Measurements from ENCODE around the gene CSGALNACT2. TPM values are rescaled to one million over a fixed set of nuclear protein-coding genes. Genes with fewer than 3 reads are reported as not detected.

The CSGALNACT2 gene
- total RNA-seq, 1 experiment from 2014 or later: 3.6 TPM

- ChIA-PET POLR2A (ENCODE audit: unreplicated experiment) (no interaction called here), CTCF (no interaction called here)
- H3K4me1 ChIP-seq (ENCODE audit: insufficient read depth, low read length): no peaks in the 10 kb centered on the region
- no peak overlapping the region for H3K27ac ChIP-seq (ENCODE audit: low read length)
- no peaks in the 10 kb centered on the region for H3F3A ChIP-seq (ENCODE audit: low read length, unreplicated experiment)
- no peak overlapping the region for H2AFZ ChIP-seq (ENCODE audit: low read length)
- BruUV-seq (replicated peaks): no TSS peak
- no peak overlapping the region for H3K9ac ChIP-seq (ENCODE audit: low read length)
- no peaks in the 10 kb centered on the region for H3K27me3 ChIP-seq (ENCODE audit: low read length)
- H3K79me2 ChIP-seq (ENCODE audit: low read length): no peaks in the 10 kb centered on the region
- H3K4me3 ChIP-seq (ENCODE audit: low read length): no peak overlapping the region
- intact Hi-C loops (cut with micrococcal nuclease): no loop called here
- TF ChIP-seq EZH2phosphoT487 (IDR thresholded peaks at IDR 0.05; ENCODE audit: borderline replicate concordance, low read length): no peak
- no peak for ATAC-seq
- H4K20me1 ChIP-seq (ENCODE audit: low read length): no peaks in the 10 kb centered on the region
- no peak for DNase-seq
- no peaks in the 10 kb centered on the region for H3K9me3 ChIP-seq (ENCODE audit: low read length)
- no peak overlapping the region for H3K4me2 ChIP-seq (ENCODE audit: low read length)
- H3K36me3 ChIP-seq (ENCODE audit: low read depth, low read length): no peaks in the 10 kb centered on the region
- H3K9me2 ChIP-seq (replicated peaks; ENCODE audit: low read length): no peaks in the 10 kb centered on the region
Observed at GRCh38 chr10:43196131-43196980, 58.1 kb downstream of the CSGALNACT2 start.

- no peak overlapping the region for H3K27ac ChIP-seq (ENCODE audit: low read length)
- H3K4me2 ChIP-seq (ENCODE audit: low read length): no peak overlapping the region
- H3K9me2 ChIP-seq (replicated peaks; ENCODE audit: low read length): no peaks in the 10 kb centered on the region
- CTCF ChIA-PET: no interaction called here
- no peak overlapping the region for H3K9ac ChIP-seq (ENCODE audit: low read length)
- H3K9me3 ChIP-seq (ENCODE audit: low read length): no peaks in the 10 kb centered on the region
- ATAC-seq: no peak; the same call in 1 of the 2 replicates
- no peak for DNase-seq
- H2AFZ ChIP-seq (ENCODE audit: low read length): peak overlapping the region; percentile 64; the same call in 1 of the 2 replicates
- H3K36me3 ChIP-seq (ENCODE audit: low read depth, low read length): no peaks in the 10 kb centered on the region
- H3F3A ChIP-seq (ENCODE audit: low read length, unreplicated experiment): no peaks in the 10 kb centered on the region
- POLR2A ChIA-PET (ENCODE audit: unreplicated experiment): no interaction called here
- TF ChIP-seq CTCF (conservative IDR thresholded peaks at IDR 0.05; ENCODE audit: low read depth, low read length) (peak; percentile 24; the same call in 1 of the 2 replicates), EZH2 (IDR thresholded peaks at IDR 0.05; ENCODE audit: low read length, unreplicated experiment) (no peak), EZH2phosphoT487 (IDR thresholded peaks at IDR 0.05; ENCODE audit: borderline replicate concordance, low read length) (no peak)
- H3K27me3 ChIP-seq (ENCODE audit: low read length): no peaks in the 10 kb centered on the region
- intact Hi-C loops (cut with micrococcal nuclease): no loop called here
- H3K4me1 ChIP-seq (ENCODE audit: insufficient read depth, low read length): no peaks in the 10 kb centered on the region
- no peaks in the 10 kb centered on the region for H3K79me2 ChIP-seq (ENCODE audit: low read length)
- H3K4me3 ChIP-seq (ENCODE audit: low read length): no peak overlapping the region
- no peaks in the 10 kb centered on the region for H4K20me1 ChIP-seq (ENCODE audit: low read length)
- no TSS peak for BruUV-seq (replicated peaks)
Observed at GRCh38 chr10:43196981-43197833, 59.0 kb downstream of the CSGALNACT2 start.

GRCh38 chr10:43197834-43198681 is 59.8 kb downstream of the CSGALNACT2 start:
- H3K79me2 ChIP-seq (ENCODE audit: low read length): no peaks in the 10 kb centered on the region
- H3K9me2 ChIP-seq (replicated peaks; ENCODE audit: low read length): no peaks in the 10 kb centered on the region
- no peaks in the 10 kb centered on the region for H3K27me3 ChIP-seq (ENCODE audit: low read length)
- no peaks in the 10 kb centered on the region for H3K4me1 ChIP-seq (ENCODE audit: insufficient read depth, low read length)
- no peaks in the 10 kb centered on the region for H3K9me3 ChIP-seq (ENCODE audit: low read length)
- peak; percentile 49 for DNase-seq
- H3K4me2 ChIP-seq (ENCODE audit: low read length): no peak overlapping the region
- ChIA-PET POLR2A (ENCODE audit: unreplicated experiment) (no interaction called here), CTCF (no interaction called here)
- no peak overlapping the region for H3K4me3 ChIP-seq (ENCODE audit: low read length)
- intact Hi-C loops (cut with micrococcal nuclease): no loop called here
- no peaks in the 10 kb centered on the region for H4K20me1 ChIP-seq (ENCODE audit: low read length)
- TF ChIP-seq CTCF (conservative IDR thresholded peaks at IDR 0.05; ENCODE audit: low read depth, low read length) (peak; percentile 71), EZH2phosphoT487 (IDR thresholded peaks at IDR 0.05; ENCODE audit: borderline replicate concordance, low read length) (no peak), EZH2 (IDR thresholded peaks at IDR 0.05; ENCODE audit: low read length, unreplicated experiment) (no peak)
- no peak overlapping the region for H3K27ac ChIP-seq (ENCODE audit: low read length)
- H3K36me3 ChIP-seq (ENCODE audit: low read depth, low read length): no peaks in the 10 kb centered on the region
- peak overlapping the region; percentile 64; the same call in 1 of the 2 replicates for H2AFZ ChIP-seq (ENCODE audit: low read length)
- ATAC-seq: peak; percentile 39; the same call in 1 of the 2 replicates
- H3K9ac ChIP-seq (ENCODE audit: low read length): no peak overlapping the region
- H3F3A ChIP-seq (ENCODE audit: low read length, unreplicated experiment): no peaks in the 10 kb centered on the region
- no TSS peak for BruUV-seq (replicated peaks)
